K562 (cell line): ENCODE data around the gene GPR3. TPM values are rescaled to one million over a fixed set of nuclear protein-coding genes. Genes with fewer than 3 reads are reported as not detected.

ENCODE experiments used
- CC2D1A ChIP-seq: fragments of 450-650 bp; IDR thresholded peaks from 2 replicates; pipeline ENCODE4 v1.6.1; 2017; ENCODE audit warnings: mild to moderate bottlenecking
- FOS ChIP-seq: IDR thresholded peaks from 3 replicates; pipeline ENCODE4 v1.6.1; 2011; ENCODE audit not compliant: insufficient read length; ENCODE audit errors: extremely low read depth
- GTF3C2 ChIP-seq: IDR thresholded peaks from 3 replicates; pipeline ENCODE4 v1.6.1; 2011; ENCODE audit warnings: borderline replicate concordance, mild to moderate bottlenecking, moderate library complexity; ENCODE audit not compliant: insufficient read length; ENCODE audit errors: extremely low read depth
- HMG20A ChIP-seq: fragments of 450-650 bp; formaldehyde crosslinking; conservative IDR thresholded peaks from 2 replicates; pipeline ENCODE4 v1.4.0; 2020; ENCODE audit warnings: mild to moderate bottlenecking, mixed read lengths
- HSF4 ChIP-seq: fragments of 250-450 bp; sonication (Bioruptor Pico); IDR thresholded peaks from 2 replicates; pipeline ENCODE4 v2.1.2; 2022; ENCODE audit warnings: mild to moderate bottlenecking, moderate library complexity, borderline replicate concordance
- NCOA4 ChIP-seq: fragments of 450-650 bp; IDR thresholded peaks from 2 replicates; pipeline ENCODE4 v1.6.1; 2018; ENCODE audit warnings: mild to moderate bottlenecking; ENCODE audit not compliant: partially characterized antibody
- RB1 ChIP-seq: fragments of 450-650 bp; IDR thresholded peaks from 2 replicates; pipeline ENCODE4 v1.6.1; 2017; ENCODE audit warnings: low read depth, mild to moderate bottlenecking
- YBX1 ChIP-seq: fragments of 450-650 bp; IDR thresholded peaks from 2 replicates; pipeline ENCODE4 v1.7.1; 2016; ENCODE audit warnings: mild to moderate bottlenecking
- ZBTB17 ChIP-seq: fragments of 450-650 bp; formaldehyde crosslinking; IDR thresholded peaks from 2 replicates; pipeline ENCODE4 v1.4.0; 2020; ENCODE audit warnings: mild to moderate bottlenecking
- ZBTB40 ChIP-seq, 2 experiments: fragments of 450-650 bp in 1 of 2; sonication (generic) in 1 of 2; formaldehyde crosslinking in 1 of 2; IDR thresholded peaks; 2 replicates each; pipeline versions ENCODE4 v1.7.1 to v1.9.0; 2016 to 2022; ENCODE audit warnings: inconsistent platforms in 1 of 2, mild to moderate bottlenecking in 1 of 2, missing genetic modification reagents in 1 of 2
- ZNF282 ChIP-seq: sonication (generic); formaldehyde crosslinking; IDR thresholded peaks from 2 replicates; pipeline ENCODE4 v1.8.1; 2023; ENCODE audit warnings: missing genetic modification reagents
- ZNF436 ChIP-seq: fragments of 250-450, 450-650 bp; sonication (Bioruptor Pico); formaldehyde crosslinking; IDR thresholded peaks from 2 replicates; pipeline ENCODE4 v1.7.0; 2020; ENCODE audit warnings: mild to moderate bottlenecking
- ZNF445 ChIP-seq: fragments of 250-450 bp; sonication (Bioruptor Pico); IDR thresholded peaks from 2 replicates; pipeline ENCODE4 v1.4.0; 2020; ENCODE audit warnings: low read depth, mild to moderate bottlenecking, moderate library complexity
- polyA plus RNA-seq, 8 experiments: library from polyadenylated mRNA; depleted of rRNA in 4 of 8; stranded (reverse) in 5 of 8; unstranded in 3 of 8; fragments of >200 nt; fragmentation: Nextera tagmentation in 2 of 8; fragmentation: Illumina TruSeq in 1 of 8; extraction: Ambion mirVana in 2 of 8; extraction: Trizol in 1 of 8; gene quantifications; 2 replicates each; pipeline versions ENCODE4 v1.2.1 to v1.2.3, GENCODE V29; 2011 to 2014; ENCODE audit warnings: inconsistent platforms in 1 of 8, missing spikeins in 1 of 8
- total RNA-seq, 7 experiments: library from RNA; depleted of rRNA in 6 of 7; stranded (reverse); fragments of >200 nt in 6 of 7; fragmentation: Illumina TruSeq in 2 of 7; extraction: Trizol in 2 of 7; gene quantifications; 2 replicates each; pipeline versions ENCODE4 v1.2.1 to v1.2.3, GENCODE V29; 2011 to 2021; ENCODE audit warnings: low replicate concordance in 1 of 7
- TF ChIP-seq, protein P1 (sequence below), 2 experiments: fragments of 450-650 bp; conservative IDR thresholded peaks; 2 replicates each; pipeline ENCODE4 v1.6.1; 2017; ENCODE audit warnings: mild to moderate bottlenecking in 2 of 2, moderate library complexity in 2 of 2

The GPR3 gene
- total and polyA plus RNA-seq, 9 of the 15 experiments (the other 6 are each of a cell fraction or from before 2014, with no cell fraction given), result 0.24 to 11.5 (median 3.7) TPM

- TF ChIP-seq ZBTB40 (IDR thresholded peaks at IDR 0.05), result no peak
- TF ChIP-seq ZBTB40 (CRISPR knock-in tag; IDR thresholded peaks at IDR 0.05), result no peak
- TF ChIP-seq GTF3C2, result no peak
- no peak for TF ChIP-seq HMG20A
- TF ChIP-seq, protein P1, sequence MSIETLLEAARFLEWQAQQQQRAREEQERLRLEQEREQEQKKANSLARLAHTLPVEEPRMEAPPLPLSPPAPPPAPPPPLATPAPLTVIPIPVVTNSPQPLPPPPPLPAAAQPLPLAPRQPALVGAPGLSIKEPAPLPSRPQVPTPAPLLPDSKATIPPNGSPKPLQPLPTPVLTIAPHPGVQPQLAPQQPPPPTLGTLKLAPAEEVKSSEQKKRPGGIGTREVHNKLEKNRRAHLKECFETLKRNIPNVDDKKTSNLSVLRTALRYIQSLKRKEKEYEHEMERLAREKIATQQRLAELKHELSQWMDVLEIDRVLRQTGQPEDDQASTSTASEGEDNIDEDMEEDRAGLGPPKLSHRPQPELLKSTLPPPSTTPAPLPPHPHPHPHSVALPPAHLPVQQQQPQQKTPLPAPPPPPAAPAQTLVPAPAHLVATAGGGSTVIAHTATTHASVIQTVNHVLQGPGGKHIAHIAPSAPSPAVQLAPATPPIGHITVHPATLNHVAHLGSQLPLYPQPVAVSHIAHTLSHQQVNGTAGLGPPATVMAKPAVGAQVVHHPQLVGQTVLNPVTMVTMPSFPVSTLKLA (conservative IDR thresholded peaks at IDR 0.05), result 0 out of 4 replicates have a peak, but pooled peaks of 1 of the 2 experiments have one; percentile 25
- no peak for TF ChIP-seq HSF4 (CRISPR knock-in tag)
- TF ChIP-seq ZNF445 (CRISPR knock-in tag), result no peak
- no peak for TF ChIP-seq ZNF282 (CRISPR knock-in tag)
- no peak for TF ChIP-seq NCOA4
- TF ChIP-seq CC2D1A, result no peak
- no peak for TF ChIP-seq YBX1
- peak; percentile 23; the same call in 1 of the 2 replicates for TF ChIP-seq RB1
- no peak for TF ChIP-seq ZNF436 (CRISPR knock-in tag)
- TF ChIP-seq ZBTB17 (CRISPR knock-in tag), result no peak
- no peak for TF ChIP-seq FOS
Measured at GRCh38 chr1:27416387-27417111, 24.1 kb downstream of the GPR3 start (continued).
